GM12878 (cell line): Measurements from ENCODE around the gene PLK2.

Source experiments
- LARP7 ChIP-seq: fragments of 450-650 bp; IDR thresholded peaks from 2 replicates; pipeline ENCODE4 v1.6.1; 2017; ENCODE audit warnings: mild to moderate bottlenecking
- TF ChIP-seq, protein P1 (sequence below): fragments of 450-650 bp; IDR thresholded peaks from 2 replicates; pipeline ENCODE4 v1.6.1; 2018; ENCODE audit warnings: mild to moderate bottlenecking, low read depth, moderate library complexity; ENCODE audit not compliant: partially characterized antibody

DNA sequence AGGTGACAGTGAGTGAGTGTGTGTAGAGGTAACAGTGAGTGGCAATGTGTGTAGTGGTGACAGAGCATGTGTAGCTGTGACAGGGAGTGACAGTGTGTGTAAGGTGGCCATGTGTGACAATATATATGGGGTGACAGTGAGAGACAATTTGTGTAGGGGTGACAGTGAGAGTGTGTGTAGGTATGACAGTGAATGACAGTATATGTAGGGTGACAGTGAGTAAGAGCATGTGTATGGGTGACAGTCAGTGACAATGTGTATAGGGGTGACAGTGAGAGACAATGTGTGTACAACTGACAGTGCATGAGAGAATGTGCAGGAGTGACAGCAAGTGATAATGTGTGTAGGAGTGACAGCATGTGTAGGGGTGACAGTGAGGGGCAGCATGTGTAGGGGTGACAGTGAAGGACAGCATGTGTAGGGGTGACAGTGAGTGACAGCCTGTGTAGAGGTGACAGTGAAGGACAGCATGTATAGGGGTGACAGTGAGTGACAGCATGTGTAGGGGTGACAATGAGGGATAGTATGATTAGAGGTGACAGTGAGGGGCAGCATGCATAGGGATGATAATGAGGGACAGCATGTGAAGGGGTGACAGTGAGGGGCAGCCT lies 21.3 kb upstream of the PLK2 start:
- TF ChIP-seq LARP7: no peak
- TF ChIP-seq, protein P1, sequence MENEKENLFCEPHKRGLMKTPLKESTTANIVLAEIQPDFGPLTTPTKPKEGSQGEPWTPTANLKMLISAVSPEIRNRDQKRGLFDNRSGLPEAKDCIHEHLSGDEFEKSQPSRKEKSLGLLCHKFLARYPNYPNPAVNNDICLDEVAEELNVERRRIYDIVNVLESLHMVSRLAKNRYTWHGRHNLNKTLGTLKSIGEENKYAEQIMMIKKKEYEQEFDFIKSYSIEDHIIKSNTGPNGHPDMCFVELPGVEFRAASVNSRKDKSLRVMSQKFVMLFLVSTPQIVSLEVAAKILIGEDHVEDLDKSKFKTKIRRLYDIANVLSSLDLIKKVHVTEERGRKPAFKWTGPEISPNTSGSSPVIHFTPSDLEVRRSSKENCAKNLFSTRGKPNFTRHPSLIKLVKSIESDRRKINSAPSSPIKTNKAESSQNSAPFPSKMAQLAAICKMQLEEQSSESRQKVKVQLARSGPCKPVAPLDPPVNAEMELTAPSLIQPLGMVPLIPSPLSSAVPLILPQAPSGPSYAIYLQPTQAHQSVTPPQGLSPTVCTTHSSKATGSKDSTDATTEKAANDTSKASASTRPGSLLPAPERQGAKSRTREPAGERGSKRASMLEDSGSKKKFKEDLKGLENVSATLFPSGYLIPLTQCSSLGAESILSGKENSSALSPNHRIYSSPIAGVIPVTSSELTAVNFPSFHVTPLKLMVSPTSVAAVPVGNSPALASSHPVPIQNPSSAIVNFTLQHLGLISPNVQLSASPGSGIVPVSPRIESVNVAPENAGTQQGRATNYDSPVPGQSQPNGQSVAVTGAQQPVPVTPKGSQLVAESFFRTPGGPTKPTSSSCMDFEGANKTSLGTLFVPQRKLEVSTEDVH: no peak
